HG03060 (cell line): Measurements from ENCODE around the gene SCRG1.

Experiments used
- ATAC-seq: cut with Tn5 transposase; IDR thresholded peaks from one replicate; pipeline ENCODE4 v1.9.1; 2021; ENCODE audit warnings: low read depth, moderate number of reproducible peaks; ENCODE audit not compliant: unreplicated experiment

Gene SCRG1

DNA sequence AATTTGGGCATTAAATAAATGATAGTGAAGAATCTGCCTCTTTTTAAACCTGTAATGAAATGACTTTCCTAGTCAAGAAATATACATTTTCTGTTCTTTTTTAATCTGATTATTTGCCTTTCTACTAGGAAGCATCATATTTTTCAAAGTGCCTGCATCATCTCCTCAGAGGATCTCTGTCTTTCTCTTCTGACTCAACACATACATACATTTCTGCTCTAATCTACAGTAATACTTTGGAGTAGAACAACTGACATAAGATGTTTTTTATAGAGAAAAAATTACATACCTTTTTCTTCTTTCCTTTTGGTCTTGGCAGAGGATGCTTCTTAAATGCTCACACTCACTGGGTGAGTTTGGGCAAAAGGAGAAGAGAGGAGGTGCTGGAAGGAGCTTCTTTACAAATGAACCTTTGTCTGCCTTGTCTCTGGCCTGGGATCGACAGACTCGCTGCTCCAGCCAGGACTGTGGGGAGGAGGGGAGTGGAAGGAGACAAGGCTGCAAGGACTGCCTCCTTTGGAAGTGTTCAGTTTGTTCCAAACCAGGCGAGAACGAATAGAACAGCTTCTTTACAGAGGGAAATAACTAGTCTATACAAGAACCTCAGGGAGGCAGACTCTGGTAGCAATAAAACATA is at the start of gene SCRG1:
Gene SCRG1 (minus strand): TSS at position 338 of the 637 bp plus-strand sequence. CDS start 7,702 bp downstream, outside the sequence.
- ATAC-seq = no peak

DNA sequence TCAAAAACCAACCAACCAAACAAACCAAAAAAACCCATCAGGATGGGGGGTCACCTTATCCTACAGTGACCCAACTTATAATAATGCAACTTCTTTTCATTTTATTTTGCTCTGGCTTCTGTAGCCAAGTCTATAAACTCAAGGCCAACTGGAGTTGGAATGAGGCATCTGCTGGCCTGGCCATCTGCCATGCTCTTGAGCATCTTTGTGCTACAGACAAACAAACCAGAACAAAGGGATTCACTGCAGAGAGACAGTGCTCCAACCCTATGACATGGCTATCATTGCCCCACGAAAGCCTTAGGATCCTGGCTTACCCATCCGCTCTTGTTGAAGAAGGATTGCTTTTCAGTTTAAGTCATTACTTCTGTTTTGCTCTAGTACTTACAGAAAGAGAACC is 49.2 kb upstream of the SCRG1 start:
- no peak for ATAC-seq

DNA sequence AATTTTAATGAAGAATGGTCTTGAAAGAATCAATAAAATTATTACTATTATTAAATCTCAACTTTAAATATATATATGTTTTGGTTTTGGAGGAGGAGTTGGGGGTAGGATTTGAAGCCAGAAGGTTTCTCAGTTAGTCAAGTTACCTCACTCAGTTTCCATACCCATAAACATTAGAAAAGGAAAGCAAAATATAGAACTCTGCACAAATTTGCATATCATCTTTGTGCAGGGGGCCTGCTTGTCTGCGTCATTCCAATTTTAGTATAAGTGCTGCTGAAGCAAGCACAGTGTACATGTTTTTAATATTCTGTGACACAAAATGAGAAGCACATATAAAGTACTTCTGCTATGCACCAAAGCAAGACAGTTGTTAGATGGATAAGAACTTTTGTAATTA is 47.5 kb upstream of the SCRG1 start:
- ATAC-seq = peak; percentile 89

DNA sequence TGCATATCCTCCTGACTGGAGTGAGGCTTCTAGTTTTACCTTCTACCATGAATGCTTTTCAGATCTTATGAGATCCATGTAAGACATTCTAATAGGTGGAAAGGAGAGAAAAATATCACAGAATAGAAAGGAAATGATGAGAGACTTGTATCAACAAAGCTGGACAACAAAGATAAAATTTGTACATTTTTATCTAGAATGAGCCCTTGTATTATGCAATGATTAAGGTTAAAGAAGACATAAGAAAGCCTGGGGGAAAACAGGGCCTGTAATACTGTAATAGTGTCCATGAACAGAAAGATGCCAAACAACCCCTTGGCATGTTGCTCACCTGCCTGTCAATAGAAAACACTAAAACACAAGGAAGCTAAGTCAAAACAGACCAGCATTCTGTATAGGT is 44.2 kb upstream of the SCRG1 start:
- no peak for ATAC-seq

DNA sequence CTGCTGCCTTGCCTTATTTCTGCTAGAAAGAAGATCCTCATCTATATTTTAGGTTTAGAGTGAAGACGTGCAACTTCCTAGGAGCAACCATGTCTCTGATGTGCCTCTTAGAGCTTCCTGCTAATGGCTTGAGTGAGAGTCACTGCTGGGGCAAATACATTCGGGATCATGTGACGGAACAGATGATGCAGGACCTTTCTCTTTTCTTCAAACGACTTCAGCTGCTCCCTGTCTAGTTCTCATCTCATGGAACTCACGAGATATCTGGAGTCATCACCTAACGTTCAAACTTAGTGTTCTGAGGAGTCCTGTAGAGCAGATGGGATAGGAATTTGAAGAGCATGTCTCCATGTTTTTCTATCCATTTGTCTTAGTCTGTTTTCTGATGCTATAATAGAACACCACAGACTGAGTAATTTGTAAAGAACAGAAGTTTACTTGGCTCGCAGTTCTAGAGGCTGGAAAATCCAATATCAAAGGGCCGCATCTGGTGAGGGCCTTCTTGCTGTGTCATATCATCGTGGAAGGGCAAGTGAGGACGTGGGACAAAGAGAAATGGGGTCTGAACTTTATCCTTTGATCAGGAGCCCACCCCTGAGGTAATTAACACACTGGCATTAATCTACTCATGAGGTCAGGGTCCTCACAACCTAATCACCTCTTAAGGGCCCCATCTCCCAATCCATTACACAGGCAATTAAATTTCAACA is 43.5 kb upstream of the SCRG1 start:
- ATAC-seq = no peak

DNA sequence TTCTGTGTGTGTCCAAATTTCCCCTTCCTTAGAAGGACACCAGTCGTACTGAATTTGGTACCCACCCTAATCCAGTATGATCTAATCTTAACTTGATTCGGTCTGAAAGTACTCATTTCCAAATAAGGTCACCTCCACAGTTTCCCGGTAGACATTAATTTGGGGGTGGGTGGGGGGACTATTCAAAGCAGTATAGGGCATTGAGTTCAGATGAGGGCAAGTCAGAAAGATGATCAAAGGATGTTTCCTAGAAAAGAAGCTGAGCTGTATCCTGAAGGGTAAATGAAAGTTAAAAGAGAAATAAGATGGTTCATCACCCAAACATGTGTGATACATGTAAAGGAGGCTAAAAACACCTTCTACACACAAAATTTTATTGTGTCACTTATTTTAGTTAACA is 42.0 kb upstream of the SCRG1 start:
- no peak for ATAC-seq

DNA sequence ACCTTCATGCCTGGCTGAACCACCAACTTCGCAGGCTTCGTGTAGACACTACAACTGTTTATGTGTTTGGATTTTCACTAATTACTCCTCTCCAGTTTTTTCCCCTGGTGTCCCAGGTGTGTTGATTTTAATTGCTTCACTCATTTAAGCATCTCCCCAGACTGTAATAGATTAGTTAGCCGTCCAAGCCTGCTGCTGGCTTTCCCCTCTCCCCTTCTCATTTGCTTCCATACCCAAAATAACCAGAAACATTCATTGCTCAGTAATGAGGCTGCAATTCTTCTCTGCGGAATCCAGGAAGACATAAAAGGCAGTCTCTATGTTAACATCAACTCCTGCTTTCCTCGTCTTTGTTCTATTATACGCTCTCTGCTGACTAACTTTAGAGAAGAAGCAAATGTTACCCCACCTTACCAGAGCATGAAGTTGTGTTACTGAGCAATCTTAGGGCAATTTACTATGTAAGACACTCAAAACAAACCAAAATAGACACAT is 37.9 kb upstream of the SCRG1 start:
- ATAC-seq = no peak

DNA sequence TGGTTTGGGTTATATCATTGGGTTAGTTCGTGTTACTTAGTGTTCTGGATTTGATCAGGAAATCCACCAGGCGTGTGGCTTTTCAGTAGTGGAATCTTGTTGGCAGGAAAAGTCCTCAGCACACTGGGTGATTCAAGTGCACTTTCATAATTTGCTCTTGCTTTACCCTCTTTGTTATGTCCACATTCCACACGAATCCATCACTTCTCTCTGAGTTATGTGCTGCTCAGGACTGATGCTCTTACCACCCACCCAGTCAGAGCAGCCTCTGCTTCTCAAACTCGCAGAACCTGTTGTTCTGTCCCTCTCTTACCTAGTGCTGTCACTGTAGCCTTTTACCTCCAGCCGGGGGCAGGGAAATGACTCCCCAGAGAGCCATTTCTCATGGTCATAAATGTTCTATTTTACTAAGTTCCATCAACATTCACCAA is 37.2 kb upstream of the SCRG1 start:
- no peak for ATAC-seq

DNA sequence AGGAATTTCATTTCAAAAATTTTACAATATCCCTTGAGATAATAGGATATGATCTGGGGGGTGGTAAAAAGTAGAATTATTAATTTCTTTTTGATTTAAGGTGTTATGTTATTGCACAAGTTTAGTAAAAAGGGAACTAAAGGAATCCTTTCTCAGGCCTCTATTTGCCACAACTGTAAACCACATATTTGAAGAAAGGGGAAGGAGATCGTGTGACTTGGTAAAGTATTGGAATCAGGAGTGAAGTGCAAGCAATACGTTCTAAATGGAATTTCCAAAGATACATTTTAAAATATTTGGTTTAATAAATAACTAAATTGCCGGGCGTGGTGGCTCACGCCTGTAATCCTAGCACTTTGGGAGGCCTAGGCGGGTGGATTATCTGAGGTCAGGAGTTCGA is 35.3 kb upstream of the SCRG1 start:
- no peak for ATAC-seq

DNA sequence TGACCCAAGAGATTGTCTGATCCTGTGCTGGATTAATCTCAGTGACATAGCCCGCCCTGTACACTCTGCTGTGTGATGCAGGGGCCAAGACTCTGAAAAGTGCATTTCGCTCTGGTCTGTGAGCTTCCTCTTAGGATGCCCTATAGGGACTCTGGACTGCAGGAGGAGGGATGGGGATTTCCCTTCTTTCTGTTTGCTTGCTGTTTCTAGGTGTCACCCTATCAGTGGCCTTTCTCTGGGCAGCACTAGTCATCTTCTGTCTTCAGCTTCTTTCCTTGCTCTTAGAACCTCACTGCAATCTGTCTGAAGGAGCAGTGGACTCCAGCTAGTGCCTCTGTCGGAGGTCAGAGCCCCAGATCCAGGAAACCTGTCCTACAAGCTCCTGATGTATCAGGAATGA is 34.5 kb upstream of the SCRG1 start:
- ATAC-seq = no peak

DNA sequence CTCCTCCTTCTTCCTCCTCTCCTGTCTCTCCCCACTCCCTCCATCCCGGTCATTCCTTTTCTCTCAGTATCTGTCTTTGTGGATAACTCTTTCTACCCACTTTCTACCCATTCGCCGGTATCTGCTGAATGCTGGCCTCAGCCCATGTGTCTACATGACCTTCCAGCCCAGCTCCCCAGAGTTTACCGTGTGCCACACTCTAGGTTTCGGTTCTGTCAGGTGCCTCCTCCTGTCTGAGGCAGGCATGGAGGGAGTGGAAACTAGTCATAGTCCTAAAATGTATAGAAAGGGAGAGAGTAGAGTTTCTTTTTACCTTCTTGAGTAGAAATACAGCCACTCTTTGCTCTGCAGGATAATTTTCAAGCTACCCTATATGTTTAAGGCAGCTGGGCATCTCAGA is 33.5 kb upstream of the SCRG1 start:
- no peak for ATAC-seq

DNA sequence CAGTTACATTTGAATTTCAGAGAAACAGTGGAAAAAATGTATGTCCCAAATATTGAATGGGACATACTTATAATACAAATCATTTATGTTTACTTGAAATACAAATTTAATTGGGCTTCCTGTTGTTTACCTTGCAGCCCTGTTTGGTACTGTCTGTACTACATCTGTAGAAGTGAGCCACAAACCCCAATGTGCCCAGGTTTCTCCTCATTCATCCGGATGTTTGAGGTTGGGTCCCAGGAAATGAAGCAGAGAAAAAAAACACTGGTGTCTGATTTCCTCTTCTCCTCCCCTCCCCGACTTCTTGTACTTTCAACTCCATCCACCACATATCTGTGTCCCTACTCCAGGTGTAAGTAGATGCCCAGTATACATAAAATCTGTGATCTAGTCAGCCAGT is 27.1 kb upstream of the SCRG1 start:
- no peak for ATAC-seq

DNA sequence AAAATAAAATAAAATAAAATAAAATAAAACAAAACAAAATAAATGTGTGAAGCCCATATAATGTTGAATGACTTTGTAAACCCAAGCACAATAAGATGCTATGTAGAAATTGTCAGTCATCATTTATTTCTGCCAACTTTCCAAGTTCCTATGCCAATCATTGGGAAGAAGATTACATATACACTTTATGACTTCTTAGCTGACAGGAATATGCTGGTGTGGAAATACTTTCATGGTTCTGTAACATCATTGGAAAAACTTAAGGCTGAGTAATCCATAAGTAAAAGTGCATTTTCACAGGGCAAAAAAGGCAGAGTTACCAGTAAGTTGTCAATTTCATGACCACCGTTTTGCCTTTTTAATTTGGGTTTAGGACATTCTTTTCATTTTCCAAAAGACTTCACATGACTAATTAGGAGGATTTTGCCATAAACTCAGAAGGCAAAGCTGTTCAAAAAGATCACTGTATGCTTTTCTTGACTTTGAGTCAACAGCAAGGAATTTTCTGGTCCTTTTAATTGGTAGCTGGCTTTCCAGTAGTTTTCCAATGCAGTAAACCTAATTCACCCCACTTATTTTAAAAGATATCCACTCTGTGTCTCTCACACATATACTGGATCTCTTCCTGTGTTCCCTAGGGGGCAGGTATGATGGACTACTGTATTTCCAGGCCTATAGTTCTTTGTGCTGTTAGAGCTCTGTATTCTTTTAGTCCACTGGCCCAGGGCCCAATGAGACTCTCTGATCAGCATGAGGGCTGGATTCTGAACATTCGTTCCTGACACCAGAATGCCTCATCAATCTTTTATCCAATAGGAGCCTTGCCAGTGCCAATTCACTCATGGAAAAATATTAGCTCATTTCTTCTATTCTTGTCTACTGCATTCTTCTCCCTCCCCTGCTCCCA is 26.2 kb upstream of the SCRG1 start:
- ATAC-seq = no peak

DNA sequence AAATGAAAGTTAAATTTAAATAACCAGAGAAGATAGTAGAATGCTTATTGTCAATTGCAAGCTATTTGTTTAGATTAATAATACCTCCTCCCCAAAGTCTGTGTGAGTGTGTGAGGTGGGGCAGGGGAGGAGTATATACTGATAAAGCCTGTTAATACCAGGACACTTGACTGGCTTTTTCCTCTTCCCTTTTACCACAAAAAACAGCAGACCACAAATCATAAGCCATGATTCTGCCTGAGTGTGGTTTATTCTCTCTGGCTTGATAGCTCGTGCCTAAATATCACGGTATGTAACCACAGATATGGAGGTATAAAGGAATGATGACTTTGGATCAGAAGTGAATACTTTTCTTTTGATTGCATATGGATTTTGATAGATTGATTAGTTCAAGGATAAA is 21.9 kb upstream of the SCRG1 start:
- no peak for ATAC-seq

DNA sequence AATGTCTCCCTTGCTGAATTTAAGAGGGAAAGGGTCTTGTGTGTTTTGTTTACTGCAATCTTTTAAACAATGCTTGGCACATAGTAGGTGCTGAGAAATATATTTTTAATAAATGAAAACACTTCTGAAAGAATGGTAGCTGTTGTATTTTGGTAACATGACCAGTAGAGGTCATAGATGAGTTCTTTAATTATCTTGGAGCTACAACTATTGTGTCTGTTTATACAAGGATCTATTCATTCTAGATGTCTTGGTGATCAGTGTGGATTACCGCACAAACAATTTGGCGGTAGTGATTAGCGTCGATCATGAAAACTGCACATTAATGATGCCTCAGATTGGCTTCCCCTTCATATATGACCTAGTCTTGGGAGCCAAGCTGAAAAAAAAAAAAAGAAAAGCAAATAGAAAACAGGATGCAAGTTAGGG is 21.4 kb upstream of the SCRG1 start:
- peak; percentile 54 for ATAC-seq

DNA sequence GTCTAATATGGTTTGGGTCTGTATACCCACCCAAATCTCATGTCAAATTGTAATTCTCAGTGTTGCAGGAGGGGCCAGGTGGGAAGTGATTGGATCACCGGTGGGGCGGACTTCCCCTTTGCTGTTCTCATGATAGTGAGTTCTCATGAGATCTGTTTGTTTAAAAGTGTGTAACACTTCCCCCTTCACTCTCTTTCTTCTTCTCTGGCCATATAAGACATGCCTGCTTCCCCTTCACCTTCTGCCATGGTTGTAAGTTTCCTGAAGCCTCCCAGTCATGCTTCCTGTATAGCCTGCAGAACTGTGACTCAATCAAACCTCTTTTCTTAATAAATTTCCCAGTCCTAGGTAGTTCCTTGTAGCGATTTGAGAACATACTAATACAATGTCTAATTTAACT is 19.7 kb upstream of the SCRG1 start:
- ATAC-seq = no peak

DNA sequence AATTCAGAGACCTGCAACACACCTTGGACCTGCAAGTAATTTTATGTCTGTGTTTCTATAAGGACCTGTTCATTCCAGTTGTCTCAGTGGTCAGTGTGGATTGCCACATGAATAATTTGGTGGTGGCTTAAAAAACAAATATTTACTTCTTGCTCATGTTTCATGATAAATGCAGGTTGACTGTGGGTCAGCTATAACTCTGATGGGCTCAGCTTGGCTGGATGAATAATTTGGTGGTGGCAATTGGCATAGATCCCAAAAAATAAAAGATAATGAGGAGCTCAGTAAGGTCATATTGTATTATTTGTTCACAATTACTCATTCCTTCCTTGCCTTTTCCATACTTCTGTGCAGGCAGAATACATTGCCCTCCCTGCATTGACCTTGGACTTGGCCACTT is 18.9 kb upstream of the SCRG1 start:
- no peak for ATAC-seq

DNA sequence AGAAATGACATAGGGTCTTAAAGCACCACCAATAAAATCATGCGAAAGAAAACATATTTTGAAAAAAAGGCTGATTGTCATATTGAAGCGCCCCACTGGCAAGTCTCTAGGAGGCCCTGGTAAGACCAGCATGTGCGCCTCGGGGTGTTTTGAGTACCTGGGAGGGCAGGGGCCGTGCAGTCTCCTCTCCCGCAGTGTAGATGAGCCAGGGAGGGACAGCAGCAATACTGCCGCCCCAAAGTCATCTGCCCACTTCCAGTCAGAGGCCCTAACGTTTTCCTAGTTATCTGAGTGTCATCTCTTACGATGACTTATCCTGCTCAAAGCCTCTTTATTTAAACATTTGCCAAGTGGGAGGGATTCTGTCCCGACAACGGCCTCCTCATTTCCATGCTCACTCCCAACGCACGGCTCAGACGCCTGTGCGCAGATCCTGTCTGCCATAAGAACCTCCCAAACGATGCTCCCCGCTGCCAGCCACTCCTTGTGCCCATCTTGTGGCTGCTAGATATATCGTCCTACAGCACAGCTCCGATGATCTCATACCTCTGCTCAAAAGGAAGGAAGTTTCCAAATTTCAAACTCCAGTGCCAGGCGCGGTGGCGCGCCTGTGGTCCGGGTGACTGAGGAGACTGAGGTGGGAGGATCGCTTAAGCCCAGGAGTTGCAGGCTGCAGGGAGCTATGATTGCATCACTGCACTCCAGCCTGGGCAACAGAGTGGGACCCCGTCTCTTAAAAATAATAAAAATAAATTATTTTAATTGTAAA is 17.2 kb upstream of the SCRG1 start:
- no peak for ATAC-seq

DNA sequence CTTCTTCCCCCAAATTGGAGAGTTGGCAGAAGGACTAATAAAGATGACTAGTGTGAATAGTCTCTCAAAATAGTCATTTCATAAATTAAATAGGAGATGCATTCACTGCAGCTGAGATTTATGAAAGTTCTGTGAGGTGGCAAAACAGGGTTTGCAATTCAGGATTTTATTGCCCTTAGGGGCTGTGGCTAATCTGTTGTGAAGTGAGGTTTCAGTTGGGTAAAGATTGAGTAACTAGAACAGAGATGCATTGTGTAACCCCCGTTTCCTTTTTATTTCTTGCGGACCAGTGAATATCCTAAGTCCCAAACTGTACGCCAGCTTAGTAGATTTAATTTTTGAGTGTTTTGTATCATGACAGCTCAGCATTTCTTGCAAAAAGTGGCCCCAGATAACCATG is 16.2 kb upstream of the SCRG1 start:
- ATAC-seq = no peak

DNA sequence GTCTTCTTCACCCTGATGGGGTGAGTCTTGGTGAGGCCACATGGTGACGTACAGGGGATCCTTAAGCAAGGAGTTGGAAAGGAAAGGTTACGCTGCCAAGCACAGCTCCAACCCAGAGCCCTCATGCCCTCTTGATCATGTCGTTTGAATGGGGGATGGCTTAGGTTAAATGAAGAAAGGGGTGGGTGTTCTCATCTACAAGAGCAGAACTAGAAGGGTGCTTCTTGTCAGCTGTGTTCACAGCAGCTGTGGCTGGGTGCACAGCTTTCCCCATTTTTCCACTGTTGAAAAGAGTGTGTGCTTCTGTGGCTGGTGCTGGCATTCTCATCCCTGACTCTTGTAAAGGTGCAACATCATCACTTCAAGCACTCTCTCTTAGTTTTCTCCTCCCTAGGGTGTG is 15.5 kb upstream of the SCRG1 start:
- no peak for ATAC-seq
